HS-5 (cell line): ENCODE data around the gene C16orf95.
"Not testable (repeated sequence)": the region's sequence is repeated elsewhere in the genome, so short reads cannot be mapped to it uniquely, and the experiment has no call there.

Experiments
- DNase-seq: peaks from one replicate; pipeline ENCODE4 v3.0.0-alpha.2; 2012; ENCODE audit warnings: low read depth

The C16orf95 gene

GRCh38 chr16:87286839-87287626 is 30.2 kb downstream of the C16orf95 start:
- no peak for DNase-seq

DNA sequence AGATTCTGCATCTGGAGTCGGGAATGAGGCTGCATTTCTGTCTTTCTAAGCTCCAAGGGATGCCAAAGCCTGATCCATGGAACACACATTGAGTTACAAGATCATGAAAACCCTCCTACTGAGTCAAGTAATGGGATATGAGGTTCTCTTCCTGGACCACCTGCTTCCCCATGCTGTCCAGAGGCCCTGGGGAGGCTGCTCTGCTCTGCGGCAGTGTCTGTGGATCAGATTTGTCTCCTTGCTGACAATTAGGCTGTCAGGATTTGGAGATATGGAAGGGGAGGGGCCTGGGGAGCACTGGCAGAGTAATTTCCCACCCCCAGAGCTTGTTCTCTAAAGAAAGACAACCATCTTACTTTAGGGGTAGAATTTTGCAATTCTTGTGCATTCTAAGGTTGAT is 33.0 kb downstream of the C16orf95 start:
- no peak for DNase-seq

- no peak for DNase-seq
These were observed 38.0 kb downstream of the C16orf95 start for GRCh38 chr16:87279094-87279658.

GRCh38 chr16:87278191-87279093 is 38.8 kb downstream of the C16orf95 start:
- no peak for DNase-seq

GRCh38 chr16:87276924-87277323 is 40.3 kb downstream of the C16orf95 start:
- DNase-seq = no peak

- no peak for DNase-seq
These were observed 41.0 kb downstream of the C16orf95 start for GRCh38 chr16:87276091-87276701.

DNA sequence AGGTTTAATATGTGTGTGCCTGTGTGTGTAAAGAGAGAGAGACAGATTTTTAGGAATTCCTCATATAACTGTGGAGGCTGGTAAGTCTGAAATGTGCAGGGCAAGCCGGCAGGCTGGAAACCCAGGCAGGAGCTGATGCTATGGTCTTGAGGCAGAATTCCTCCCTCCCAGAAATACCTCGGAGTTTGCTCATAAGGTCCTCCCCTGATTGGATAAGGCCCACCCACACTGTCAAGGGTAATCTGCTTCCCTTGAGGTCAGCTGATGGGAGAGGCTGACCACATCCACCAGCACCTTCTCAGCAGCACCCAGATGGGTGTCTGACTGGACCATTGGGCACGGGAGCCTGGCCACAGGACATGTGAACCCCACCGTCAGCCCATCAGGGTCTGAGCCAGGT is 42.4 kb downstream of the C16orf95 start:
- no peak for DNase-seq

GRCh38 chr16:87273471-87274030 is 43.6 kb downstream of the C16orf95 start:
- no peak for DNase-seq

- no peak for DNase-seq
These were observed 45.9 kb downstream of the C16orf95 start for GRCh38 chr16:87271256-87271655.

GRCh38 chr16:87267566-87267965 is 49.6 kb downstream of the C16orf95 start:
- DNase-seq = no peak

DNA sequence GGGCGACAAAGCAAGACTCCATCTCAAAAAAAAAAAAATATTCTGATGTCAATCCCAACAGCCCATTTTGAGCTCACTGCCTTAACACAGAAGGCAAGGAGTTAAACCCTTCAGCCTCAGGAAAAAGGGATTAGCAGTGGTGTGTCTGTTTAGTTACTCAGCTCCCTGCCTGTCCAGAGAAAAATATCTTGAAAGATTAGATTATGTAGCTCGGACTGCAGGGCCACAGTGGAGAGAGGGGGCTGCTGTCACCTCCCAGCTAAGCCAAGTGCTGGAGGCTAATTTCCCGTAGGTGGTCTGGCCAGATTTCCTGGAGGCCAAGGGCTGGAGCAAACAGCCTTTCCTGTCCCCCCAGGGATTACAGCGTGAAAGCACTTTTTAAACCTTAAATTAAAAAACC is 50.3 kb downstream of the C16orf95 start:
- DNase-seq = no peak

GRCh38 chr16:87265261-87265660 is 51.9 kb downstream of the C16orf95 start:
- no peak for DNase-seq

GRCh38 chr16:87264634-87265033 is 52.6 kb downstream of the C16orf95 start:
- no peak for DNase-seq

DNA sequence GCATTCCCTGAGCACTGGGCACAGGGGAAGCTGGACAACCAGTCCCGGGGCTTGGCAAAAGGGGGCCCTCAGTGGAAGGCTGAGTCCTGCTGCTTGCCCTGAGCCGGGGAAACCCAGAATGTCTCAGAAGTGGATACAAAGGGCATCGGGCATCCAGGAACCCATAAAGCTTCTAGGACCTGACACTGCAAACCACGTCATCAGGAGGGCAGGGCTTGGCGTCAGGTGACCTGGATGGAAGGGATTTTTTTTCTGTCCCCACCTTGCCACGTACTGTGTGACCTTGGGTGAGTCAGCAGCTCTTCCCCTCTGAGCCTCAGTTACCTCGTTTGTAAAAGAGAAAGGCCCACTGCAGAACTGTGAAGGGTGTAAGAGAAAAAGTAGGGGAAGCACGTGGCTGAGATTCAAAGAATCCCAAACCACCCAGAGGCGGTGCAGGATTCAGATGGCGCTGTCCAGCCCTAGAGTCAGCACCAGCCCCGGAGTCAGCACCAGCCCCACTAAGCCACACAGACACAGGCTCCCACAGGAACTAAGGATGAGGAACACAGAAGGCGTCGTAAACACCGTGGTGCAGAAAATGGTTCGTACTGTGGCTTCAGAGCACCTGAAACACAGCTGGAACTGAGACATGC is 53.7 kb downstream of the C16orf95 start:
- no peak for DNase-seq

DNA sequence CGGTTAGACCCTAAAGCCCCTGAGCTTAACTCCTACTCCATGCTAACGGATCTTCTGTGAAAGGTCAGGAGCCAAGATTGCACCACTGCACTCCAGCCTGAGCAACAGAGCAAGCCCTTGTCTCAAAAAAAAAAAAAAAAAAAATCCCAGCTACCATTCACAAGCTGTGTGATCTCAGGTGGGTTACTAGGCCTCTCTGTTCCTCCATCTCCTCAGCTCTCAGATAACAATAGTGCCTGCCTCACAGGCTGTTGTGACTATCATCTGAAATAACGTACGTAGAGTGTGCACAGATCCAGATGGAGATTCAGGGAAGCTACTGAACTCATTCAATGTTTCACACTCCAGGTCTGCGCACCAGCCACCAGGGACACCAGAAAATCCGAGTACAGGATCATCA is 57.8 kb downstream of the C16orf95 start:
- DNase-seq = no peak

- DNase-seq = not testable (repeated sequence)
These were observed 58.5 kb downstream of the C16orf95 start for GRCh38 chr16:87258653-87259052.

GRCh38 chr16:87255866-87256265 is 61.3 kb downstream of the C16orf95 start:
- DNase-seq = no peak

DNA sequence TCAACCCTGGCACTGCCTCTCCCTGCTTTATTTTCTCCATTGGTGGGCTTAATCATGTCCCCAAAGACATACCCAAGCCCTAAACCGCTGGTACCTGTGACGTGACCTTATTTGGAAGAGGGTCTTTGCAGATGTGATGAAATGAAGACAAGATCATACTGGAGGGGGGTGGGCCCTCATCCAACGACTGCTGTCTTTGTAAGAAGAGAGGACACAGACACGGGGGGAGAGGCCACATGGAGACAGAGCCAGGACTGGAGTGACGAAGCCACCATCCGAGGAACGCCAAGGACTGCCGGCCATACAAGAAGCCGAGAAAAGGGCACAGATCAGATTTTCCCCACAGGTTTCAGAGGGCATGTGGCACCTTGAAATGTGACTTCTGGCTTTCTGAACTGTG is 62.5 kb downstream of the C16orf95 start:
- no peak for DNase-seq

GRCh38 chr16:87254296-87254695 is 62.9 kb downstream of the C16orf95 start:
- no peak for DNase-seq

- DNase-seq = no peak
These were observed 63.7 kb downstream of the C16orf95 start for GRCh38 chr16:87253536-87253935.
